ENCODE measurements around the gene PRSS38.
"Not testable (repeated sequence)": the region's sequence is repeated elsewhere in the genome, so short reads cannot be mapped to it uniquely, and the experiment has no call there.

Gene PRSS38

DNA sequence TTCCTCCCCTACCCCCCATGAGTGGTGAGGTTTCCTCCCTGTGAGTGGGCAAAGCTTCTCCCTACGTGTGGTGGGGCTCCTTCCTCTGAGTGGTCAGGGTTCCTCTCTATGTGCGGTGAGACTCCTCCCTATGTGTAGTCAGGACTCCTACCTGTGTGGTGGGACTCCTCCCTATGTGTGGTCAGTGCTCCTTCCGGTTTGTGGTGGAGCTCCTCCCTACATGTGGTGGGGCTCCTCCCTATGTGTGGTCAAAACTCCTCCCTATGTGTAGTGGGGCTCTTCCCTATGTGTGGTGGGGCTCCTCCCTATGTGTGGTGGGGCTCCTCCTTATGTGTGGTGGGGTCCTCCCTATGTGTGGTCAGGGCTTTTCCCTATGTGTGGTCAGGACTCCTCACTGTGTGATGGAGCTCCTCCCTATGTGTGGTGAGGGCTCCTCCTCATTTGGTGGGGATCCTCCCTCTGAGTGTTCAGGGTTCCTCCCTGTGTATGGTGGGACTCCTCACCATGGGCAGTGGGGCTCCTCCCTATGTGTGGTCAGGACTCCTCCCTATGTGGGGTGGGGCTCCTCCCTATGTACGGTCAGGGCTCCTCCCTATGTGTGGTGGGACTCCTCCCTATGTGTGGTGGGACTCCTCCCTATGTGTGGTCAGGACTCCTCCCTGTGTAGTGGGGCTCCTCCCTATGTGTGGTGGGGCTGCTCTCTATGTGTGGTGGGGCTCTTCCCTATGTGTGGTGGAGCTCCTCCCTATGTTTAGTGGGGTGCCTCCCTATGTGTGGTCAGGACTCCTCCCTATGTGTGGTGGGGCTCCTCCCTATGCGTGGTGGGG lies 29.1 kb downstream of the PRSS38 start:
- no peak for DNase-seq

DNA sequence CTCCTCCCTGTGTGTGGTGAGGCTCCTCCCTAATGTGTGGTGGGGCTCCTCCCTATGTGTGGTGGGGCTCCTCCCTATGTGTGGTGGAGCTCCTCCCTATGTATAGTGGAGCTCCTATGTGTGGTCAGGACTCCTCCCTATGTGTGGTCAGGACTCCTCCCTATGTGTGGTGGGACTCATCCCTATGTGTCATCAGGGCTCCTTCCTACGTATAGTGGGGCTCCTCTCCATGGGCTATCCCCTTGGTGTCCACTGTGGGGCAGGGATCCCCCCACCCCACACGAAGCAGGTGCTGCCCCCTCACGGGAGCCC lies 29.6 kb downstream of the PRSS38 start:
- no peak for DNase-seq

GRCh38 chr1:227845519-227845918 lies 30.0 kb downstream of the PRSS38 start:
- no peak for DNase-seq

DNA sequence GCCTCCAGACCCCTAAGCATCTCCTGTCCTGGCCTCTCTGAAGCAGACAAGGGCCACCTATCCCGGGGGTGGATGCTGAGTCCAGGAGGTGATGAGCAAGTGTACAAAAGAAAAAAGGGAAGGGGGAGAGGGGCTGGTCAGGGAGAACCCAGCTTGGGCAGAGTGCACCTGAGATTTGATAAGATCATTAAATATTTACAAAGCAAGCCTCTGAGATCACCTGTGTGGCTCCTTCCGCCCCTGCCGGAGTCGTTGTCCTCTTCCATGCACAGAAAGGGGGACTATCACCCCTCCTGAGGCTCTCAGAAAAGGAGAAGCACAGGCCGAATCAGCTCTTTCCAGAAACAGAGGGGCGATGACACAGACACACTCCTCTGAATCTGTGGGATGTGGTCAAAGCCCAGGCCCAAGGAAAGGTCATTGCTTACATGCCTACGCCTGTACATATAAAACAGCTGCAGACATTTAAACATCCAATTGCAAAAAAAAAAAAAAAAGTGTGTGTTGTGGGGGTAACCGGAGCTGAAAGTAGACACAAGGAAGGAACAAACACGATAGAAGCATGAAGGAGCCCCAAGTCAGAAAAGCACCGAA lies 30.9 kb downstream of the PRSS38 start:
- DNase-seq = no peak

DNA sequence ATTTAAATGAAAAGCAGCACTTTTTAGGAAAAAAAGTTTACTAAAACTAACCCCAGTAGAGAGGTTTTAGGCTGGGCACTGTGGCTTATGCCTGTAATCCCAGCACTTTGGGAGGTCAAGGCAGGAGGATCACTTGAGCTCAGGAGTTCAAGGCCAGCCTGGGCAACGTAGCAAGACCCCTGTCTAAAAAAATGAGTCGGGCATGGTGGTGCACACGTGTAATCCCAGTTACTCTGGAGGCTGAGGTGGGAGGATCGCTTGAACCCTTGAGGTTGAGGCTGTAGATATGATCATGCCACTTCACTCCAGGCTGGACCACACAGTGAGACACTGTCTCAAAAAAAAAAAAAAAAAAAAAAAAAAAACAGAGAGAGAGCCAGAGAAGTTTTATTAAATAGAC lies 31.6 kb downstream of the PRSS38 start:
- DNase-seq = not testable (repeated sequence)

- no peak for DNase-seq
Observed at GRCh38 chr1:227848430-227848932, 33.0 kb downstream of the PRSS38 start.

DNA sequence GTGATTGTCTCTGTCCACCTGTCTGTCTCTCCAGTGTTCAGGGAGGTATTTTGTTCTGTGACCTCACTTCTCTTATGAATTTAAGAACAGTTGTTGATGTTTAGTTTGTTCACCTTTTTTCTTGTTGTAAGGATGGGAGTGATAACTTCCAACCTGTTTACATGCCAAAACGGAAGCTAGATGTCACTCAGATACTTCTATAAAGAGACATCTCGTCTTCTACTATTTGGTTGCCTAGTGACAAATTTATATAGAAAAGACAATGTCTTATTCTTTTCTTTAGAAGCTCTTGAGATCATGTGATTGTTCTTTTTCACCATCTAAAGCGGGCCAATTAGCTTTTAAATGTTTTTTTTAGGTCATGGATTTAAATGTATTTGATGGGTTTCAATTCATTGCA lies 33.8 kb downstream of the PRSS38 start:
- DNase-seq = no peak

DNA sequence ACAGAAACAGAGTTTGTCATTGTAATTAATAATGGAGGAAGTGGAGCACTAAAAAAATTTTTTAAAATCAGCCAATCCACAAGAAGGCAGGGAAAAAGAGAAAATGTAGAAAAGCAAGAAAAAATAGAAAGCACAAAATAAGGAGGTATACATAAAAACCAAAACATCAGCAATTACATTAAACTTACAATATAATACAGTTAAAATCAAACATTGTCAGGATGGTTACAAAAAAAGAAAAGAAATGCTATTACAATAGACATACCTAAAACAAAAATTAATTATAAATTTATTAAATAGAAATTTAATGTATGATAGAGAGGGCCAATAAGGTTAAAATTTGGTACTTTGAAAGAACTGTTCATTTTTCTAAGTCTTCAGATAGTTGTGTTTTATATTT lies 38.7 kb downstream of the PRSS38 start:
- DNase-seq = no peak

- DNase-seq = no peak
Observed at GRCh38 chr1:227855687-227856086, 40.2 kb downstream of the PRSS38 start.

DNA sequence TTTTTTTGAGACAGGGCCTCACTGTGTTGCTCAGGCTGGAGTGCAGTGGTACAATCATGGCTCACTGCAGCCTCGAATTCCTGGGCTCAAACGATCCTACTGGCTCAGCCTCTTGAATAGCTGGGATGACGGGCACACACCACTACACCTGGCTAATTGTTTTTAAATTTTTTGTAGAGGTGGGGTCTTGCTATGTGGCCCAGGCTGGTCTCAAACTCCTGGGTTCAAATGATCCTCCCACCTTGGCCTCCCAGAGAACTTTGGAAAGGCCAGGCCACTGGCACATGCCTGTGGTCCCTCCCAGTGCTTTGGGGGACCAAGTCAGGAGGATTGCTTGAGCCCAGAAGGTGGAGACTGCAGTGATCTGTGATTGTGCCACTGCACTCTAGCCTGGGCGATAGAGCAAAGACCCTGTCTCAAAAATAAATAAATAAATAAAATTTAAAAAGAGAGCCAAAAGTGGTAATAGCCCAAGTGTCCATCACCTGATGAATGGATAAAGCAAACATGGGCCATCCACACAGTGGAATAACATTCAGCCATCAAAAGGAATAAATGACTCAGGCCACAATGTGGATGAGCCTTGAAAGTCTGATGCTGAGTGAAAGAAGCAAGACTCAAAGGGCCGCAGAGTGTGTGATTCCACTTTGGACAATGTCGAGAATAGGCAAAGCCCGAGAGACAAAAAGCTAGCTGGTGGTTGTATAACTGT lies 40.8 kb downstream of the PRSS38 start:
- DNase-seq = no peak

DNA sequence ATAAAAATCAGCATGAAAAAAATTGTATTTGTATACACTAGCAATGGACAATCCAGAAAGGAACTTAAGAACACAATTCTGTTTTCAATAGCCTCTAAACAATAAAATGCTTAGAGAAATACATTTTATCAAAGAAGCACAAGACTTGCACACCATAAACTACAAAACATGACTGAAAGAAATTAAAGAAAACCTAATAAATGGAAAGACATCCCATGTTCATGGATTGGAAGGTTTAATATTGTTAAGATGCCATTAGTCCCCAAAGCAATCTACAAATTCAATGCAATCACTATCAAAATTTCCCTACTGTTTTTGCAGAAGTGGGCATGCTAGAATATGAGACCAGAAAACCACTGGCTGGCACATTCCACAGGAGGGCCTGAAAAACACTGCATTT lies 49.4 kb downstream of the PRSS38 start:
- no peak for DNase-seq

GRCh38 chr1:227869279-227869842 lies 53.9 kb downstream of the PRSS38 start:
- DNase-seq = no peak

- no peak for DNase-seq
Observed at GRCh38 chr1:227869851-227870305, 54.4 kb downstream of the PRSS38 start.

DNA sequence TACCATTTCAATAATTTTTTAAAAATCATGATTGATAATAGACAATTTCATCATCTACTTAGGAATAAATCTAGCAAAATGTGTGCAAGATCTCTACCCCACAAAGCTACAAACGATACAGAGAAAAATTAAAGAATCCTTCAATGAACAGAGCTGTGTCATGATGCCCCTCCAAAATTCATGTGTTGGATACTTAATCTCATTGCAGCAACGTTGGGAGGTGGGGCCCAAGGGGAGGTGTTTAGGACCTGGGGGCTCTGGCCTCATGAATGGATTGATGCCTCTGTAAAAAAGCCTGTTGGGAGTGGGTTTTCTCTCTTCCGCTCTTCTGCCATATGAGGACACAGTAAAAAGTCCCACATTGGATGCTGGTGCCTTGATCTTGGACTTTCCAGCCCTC lies 54.9 kb downstream of the PRSS38 start:
- DNase-seq = no peak

DNA sequence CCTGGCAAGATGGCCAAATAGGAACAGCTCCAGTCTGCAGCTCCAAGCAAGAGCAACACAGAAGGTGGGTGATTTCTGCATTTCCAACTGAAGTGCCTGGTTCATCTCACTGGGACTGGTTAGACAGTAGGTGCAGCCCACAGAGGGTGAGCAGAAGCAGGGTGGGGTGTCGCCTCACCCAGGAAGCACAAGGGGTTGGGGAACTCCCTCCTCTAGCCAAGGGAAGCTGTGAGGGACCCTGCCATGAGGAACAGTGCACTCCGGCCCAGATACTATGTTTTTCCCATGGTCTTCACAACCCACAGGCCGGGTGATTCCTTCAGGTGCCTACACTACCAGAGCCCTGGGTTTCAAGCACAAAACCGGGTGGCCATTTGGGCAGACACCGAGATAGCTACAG lies 56.4 kb downstream of the PRSS38 start:
- DNase-seq = not testable (repeated sequence)

- not testable (repeated sequence) for DNase-seq
Observed at GRCh38 chr1:227877810-227878209, 62.3 kb downstream of the PRSS38 start.

GRCh38 chr1:227880342-227880924 lies 65.0 kb downstream of the PRSS38 start:
- no peak for DNase-seq

GRCh38 chr1:227883073-227883520 lies 67.6 kb downstream of the PRSS38 start:
- no peak for DNase-seq

DNA sequence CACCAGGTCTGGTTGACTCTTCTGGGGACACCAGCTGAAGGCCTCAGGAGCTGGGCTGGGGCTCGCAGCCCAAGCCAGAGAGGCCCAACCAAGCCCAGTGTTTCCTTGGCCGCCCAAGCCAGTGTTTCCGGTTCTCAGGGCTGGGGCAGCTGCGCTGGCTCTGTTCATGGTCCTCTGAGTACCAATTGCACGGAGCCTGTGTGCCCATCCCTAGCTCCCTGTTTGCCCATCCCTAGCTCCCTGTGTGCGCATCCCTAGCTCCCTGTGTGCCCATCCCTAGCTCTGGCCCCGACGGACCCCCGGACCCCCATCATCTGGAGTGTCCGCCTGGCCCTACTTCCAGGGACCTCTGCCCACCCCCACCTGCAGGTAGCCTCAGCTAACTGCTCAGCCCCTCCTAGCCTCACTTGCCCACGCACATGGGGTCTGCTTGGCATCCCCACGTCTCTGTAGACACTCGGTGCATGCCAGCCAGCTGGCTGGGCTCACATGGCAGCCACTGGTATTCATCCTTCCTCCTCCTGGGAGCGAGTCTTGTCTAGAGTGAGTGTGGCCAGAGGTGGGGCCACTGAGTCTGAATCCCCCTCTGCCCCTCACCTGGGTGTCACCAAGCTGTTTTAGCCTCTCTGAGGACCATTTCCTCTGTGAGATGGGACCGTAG lies 68.3 kb downstream of the PRSS38 start:
- no peak for DNase-seq

- DNase-seq = no peak
Observed at GRCh38 chr1:227884370-227885134, 69.1 kb downstream of the PRSS38 start.

Measured in hypothalamus (tissue), 51 donors.